GM21825 (cell line): ENCODE measurements around the gene UBE3B.

Source experiments
- ATAC-seq: cut with Tn5 transposase; IDR thresholded peaks from one replicate; pipeline ENCODE4 v1.9.1; 2021; ENCODE audit warnings: mild to moderate bottlenecking, moderate library complexity; ENCODE audit not compliant: unreplicated experiment

The UBE3B gene

GRCh38 chr12:109566424-109566823 is 89.0 kb downstream of the UBE3B start:
- no peak for ATAC-seq

GRCh38 chr12:109567296-109567695 is 89.9 kb downstream of the UBE3B start:
- no peak for ATAC-seq

GRCh38 chr12:109567967-109568366 is 90.5 kb downstream of the UBE3B start:
- no peak for ATAC-seq

- ATAC-seq = no peak
These were observed 91.1 kb downstream of the UBE3B start for GRCh38 chr12:109568486-109568885.

GRCh38 chr12:109571773-109572505 is 94.5 kb downstream of the UBE3B start:
- no peak for ATAC-seq

- no peak for ATAC-seq
These were observed 95.0 kb downstream of the UBE3B start for GRCh38 chr12:109572506-109572845.

- peak; percentile 93 for ATAC-seq
These were observed 95.8 kb downstream of the UBE3B start, which contains the start of the genes MMAB and MVK for GRCh38 chr12:109573029-109573913. Gene MMAB, minus strand, starts transcription at chr12:109573504. Its CDS starts 24 bp downstream, at chr12:109573480. Gene MVK, plus strand, starts transcription at chr12:109573794. Its CDS starts 1,029 bp downstream, at chr12:109574823.

GRCh38 chr12:109573914-109574244 is 96.4 kb downstream of the UBE3B start:
- no peak for ATAC-seq

GRCh38 chr12:109575683-109576082 is 98.2 kb downstream of the UBE3B start:
- no peak for ATAC-seq

- ATAC-seq = no peak
These were observed 99.9 kb downstream of the UBE3B start for GRCh38 chr12:109577311-109577710.

GRCh38 chr12:109578330-109578927 is 101.0 kb downstream of the UBE3B start:
- ATAC-seq = no peak

- ATAC-seq = no peak
These were observed 102.2 kb downstream of the UBE3B start for GRCh38 chr12:109579639-109580038.

- no peak for ATAC-seq
These were observed 102.8 kb downstream of the UBE3B start for GRCh38 chr12:109580272-109580671.

- ATAC-seq = no peak
These were observed 103.4 kb downstream of the UBE3B start for GRCh38 chr12:109580684-109581333.

GRCh38 chr12:109581334-109581691 is 103.9 kb downstream of the UBE3B start:
- no peak for ATAC-seq

- no peak for ATAC-seq
These were observed 104.4 kb downstream of the UBE3B start for GRCh38 chr12:109581856-109582255.

- no peak for ATAC-seq
These were observed 105.2 kb downstream of the UBE3B start for GRCh38 chr12:109582636-109583035.

GRCh38 chr12:109583733-109584132 is 106.3 kb downstream of the UBE3B start:
- no peak for ATAC-seq
